ENCODE data around the gene GPR84. TPM values are rescaled to one million over a fixed set of nuclear protein-coding genes. Genes with fewer than 3 reads are reported as not detected.

GPR84 gene
- polyA plus RNA-seq, 1 of the 3 experiments (the other 2 are of a cell fraction): 0.03 TPM

GRCh38 chr12:54383041-54383609, 18.8 kb upstream of the GPR84 start:
- Histone ChIP-seq H4K20me1 (ENCODE audit: insufficient read depth) (no peaks in the 10 kb centered on the region), H3F3A (replicated peaks; ENCODE audit: insufficient read depth) (peaks cover 12% of the 10 kb centered on the region), H3K27ac (ENCODE audit: low read depth in 2 of 2, low read length in 1 of 2) (no peak overlapping the region), H3K36me3 (replicated peaks in 1 of 2; ENCODE audit: control insufficient read depth in 1 of 2, insufficient read depth in 2 of 2, low read length in 1 of 2) (no peaks in the 10 kb centered on the region), H2AFZ (ENCODE audit: low read depth) (no peak overlapping the region), H3K4me3 (ENCODE audit: low read depth in 2 of 2, low read length in 1 of 2) (no peak overlapping the region), H3K9ac (no peak overlapping the region), H3K27me3 (ENCODE audit: insufficient read depth) (no peaks in the 10 kb centered on the region), H3K9me3 (no peaks in the 10 kb centered on the region), H3K4me1 (ENCODE audit: control insufficient read depth in 1 of 2, insufficient read depth in 2 of 2, low read depth in 1 of 2, low read length in 1 of 2) (peaks cover 0 to 46% of the 10 kb centered on the region in 2 experiments; a peak in 1 of 4 replicates), H3K9me2 (no peaks in the 10 kb centered on the region), H3K4me2 (no peak overlapping the region), H3K79me2 (ENCODE audit: insufficient read depth) (no peaks in the 10 kb centered on the region)
- ChIA-PET CTCF (interaction anchor here (1.1 to 11.1 kb wide), 8 partner anchors 9 to 168 kb away, joined by 3 to 118 read pairs (median 13); no protein-coding TSS in a partner anchor), POLR2A (no interaction called here)
- no peak for DNase-seq
- TF ChIP-seq FOSL2 (IDR thresholded peaks at IDR 0.05; ENCODE audit: borderline replicate concordance, low read depth) (peak; percentile 31; the same call in 1 of the 2 replicates), USF1 (IDR thresholded peaks at IDR 0.05; ENCODE audit: borderline replicate concordance, low read depth) (no peak)
- 89% methylated on average over 3 of the region's 3 CpGs for WGBS (ENCODE audit: low lambda C conversion rate)

- 91% methylated on average over 4 of the region's 4 CpGs for WGBS (ENCODE audit: low lambda C conversion rate)
- Histone ChIP-seq H3K9ac (no peak overlapping the region), H2AFZ (ENCODE audit: low read depth) (no peak overlapping the region), H3K9me2 (no peaks in the 10 kb centered on the region), H3K27me3 (ENCODE audit: insufficient read depth) (no peaks in the 10 kb centered on the region), H3K36me3 (replicated peaks in 1 of 2; ENCODE audit: control insufficient read depth in 1 of 2, insufficient read depth in 2 of 2, low read length in 1 of 2) (no peaks in the 10 kb centered on the region), H3K4me2 (no peak overlapping the region), H3F3A (replicated peaks; ENCODE audit: insufficient read depth) (peaks cover 6% of the 10 kb centered on the region), H3K27ac (ENCODE audit: low read depth in 2 of 2, low read length in 1 of 2) (no peak overlapping the region), H3K4me1 (ENCODE audit: control insufficient read depth in 1 of 2, insufficient read depth in 2 of 2, low read depth in 1 of 2, low read length in 1 of 2) (peaks cover 0 to 35% of the 10 kb centered on the region in 2 experiments; a peak in 1 of 4 replicates), H3K79me2 (ENCODE audit: insufficient read depth) (no peaks in the 10 kb centered on the region), H3K9me3 (no peaks in the 10 kb centered on the region), H4K20me1 (ENCODE audit: insufficient read depth) (no peaks in the 10 kb centered on the region), H3K4me3 (ENCODE audit: low read depth in 2 of 2, low read length in 1 of 2) (no peak overlapping the region)
- ChIA-PET CTCF (interaction anchor here (1.1 to 11.1 kb wide), 16 partner anchors 10 to 381 kb away, joined by 3 to 118 read pairs (median 14); partner anchors contain the start of genes COPZ1 and HOXC9), POLR2A (interaction anchor here (0.9 kb wide), 1 partner anchor 40 kb away, joined by 3 read pairs; no protein-coding TSS in a partner anchor)
- no peak for DNase-seq
- TF ChIP-seq CHD2 (IDR thresholded peaks at IDR 0.05; ENCODE audit: low read length, partially characterized antibody) (no peak), IRF3 (IDR thresholded peaks at IDR 0.05; ENCODE audit: low read depth, low read length) (no peak), CTCF (IDR thresholded peaks at IDR 0.05) (no peak), TEAD4 (IDR thresholded peaks at IDR 0.05; ENCODE audit: borderline replicate concordance, insufficient read depth) (no peak), USF1 (IDR thresholded peaks at IDR 0.05; ENCODE audit: borderline replicate concordance, low read depth) (no peak), MAX (IDR thresholded peaks at IDR 0.05; ENCODE audit: low read depth) (no peak), SMC3 (IDR thresholded peaks at IDR 0.05; ENCODE audit: low read depth, low read length) (no peak), MEF2A (IDR thresholded peaks at IDR 0.05; ENCODE audit: borderline replicate concordance, low read depth) (no peak), USF2 (IDR thresholded peaks at IDR 0.05; ENCODE audit: borderline replicate concordance, low read depth, low read length) (no peak), GATA2 (CRISPR knock-in tag; IDR thresholded peaks at IDR 0.05) (no peak), ELF1 (IDR thresholded peaks at IDR 0.05) (no peak)
Measured at GRCh38 chr12:54381136-54381535, 16.9 kb upstream of the GPR84 start.
